ENCODE results near the gene COQ6. TPM values are rescaled to one million over a fixed set of nuclear protein-coding genes. Genes with fewer than 3 reads are reported as not detected.
"Not testable (repeated sequence)": the region's sequence is repeated elsewhere in the genome, so short reads cannot be mapped to it uniquely, and the experiment has no call there.

Gene COQ6
- total RNA-seq, 1 donor from 2014 or later, result 30.7 TPM

GRCh38 chr14:73995977-73996378 is 45.9 kb downstream of the COQ6 start:
- no peaks in the 10 kb centered on the region for H3K27me3 Mint-ChIP-seq
- TF ChIP-seq, protein P1, sequence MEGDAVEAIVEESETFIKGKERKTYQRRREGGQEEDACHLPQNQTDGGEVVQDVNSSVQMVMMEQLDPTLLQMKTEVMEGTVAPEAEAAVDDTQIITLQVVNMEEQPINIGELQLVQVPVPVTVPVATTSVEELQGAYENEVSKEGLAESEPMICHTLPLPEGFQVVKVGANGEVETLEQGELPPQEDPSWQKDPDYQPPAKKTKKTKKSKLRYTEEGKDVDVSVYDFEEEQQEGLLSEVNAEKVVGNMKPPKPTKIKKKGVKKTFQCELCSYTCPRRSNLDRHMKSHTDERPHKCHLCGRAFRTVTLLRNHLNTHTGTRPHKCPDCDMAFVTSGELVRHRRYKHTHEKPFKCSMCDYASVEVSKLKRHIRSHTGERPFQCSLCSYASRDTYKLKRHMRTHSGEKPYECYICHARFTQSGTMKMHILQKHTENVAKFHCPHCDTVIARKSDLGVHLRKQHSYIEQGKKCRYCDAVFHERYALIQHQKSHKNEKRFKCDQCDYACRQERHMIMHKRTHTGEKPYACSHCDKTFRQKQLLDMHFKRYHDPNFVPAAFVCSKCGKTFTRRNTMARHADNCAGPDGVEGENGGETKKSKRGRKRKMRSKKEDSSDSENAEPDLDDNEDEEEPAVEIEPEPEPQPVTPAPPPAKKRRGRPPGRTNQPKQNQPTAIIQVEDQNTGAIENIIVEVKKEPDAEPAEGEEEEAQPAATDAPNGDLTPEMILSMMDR (IDR thresholded peaks at IDR 0.05), result no peak
- DNase-seq, result no peak
- CTCF ChIA-PET, result no interaction called here
- H3K4me1 Mint-ChIP-seq, result no peaks in the 10 kb centered on the region
- POLR2A ChIA-PET, result no interaction called here
- H3K9me3 Mint-ChIP-seq, result no peaks in the 10 kb centered on the region
- intact Hi-C loops (cut with micrococcal nuclease), result no loop called here
- H3K36me3 Mint-ChIP-seq (ENCODE audit: low read depth), result peaks cover 5% of the 10 kb centered on the region
- ATAC-seq (ENCODE audit: low read depth), result no peak
- H3K4me3 Mint-ChIP-seq, result no peak overlapping the region
- H3K27ac Mint-ChIP-seq, result no peak overlapping the region

- H3K4me1 Mint-ChIP-seq, result no peaks in the 10 kb centered on the region
- no peak overlapping the region for H3K27ac Mint-ChIP-seq
- H3K9me3 Mint-ChIP-seq, result no peaks in the 10 kb centered on the region
- intact Hi-C loops (cut with micrococcal nuclease), result no loop called here
- ChIA-PET CTCF (no interaction called here), POLR2A (no interaction called here)
- TF ChIP-seq, protein P1 (IDR thresholded peaks at IDR 0.05), result no peak
- H3K4me3 Mint-ChIP-seq, result no peak overlapping the region
- DNase-seq (no peak), ATAC-seq (ENCODE audit: low read depth) (no peak)
- H3K27me3 Mint-ChIP-seq, result no peaks in the 10 kb centered on the region
- peaks cover 5% of the 10 kb centered on the region for H3K36me3 Mint-ChIP-seq (ENCODE audit: low read depth)
These were observed 46.6 kb downstream of the COQ6 start for GRCh38 chr14:73996731-73997107.

DNA sequence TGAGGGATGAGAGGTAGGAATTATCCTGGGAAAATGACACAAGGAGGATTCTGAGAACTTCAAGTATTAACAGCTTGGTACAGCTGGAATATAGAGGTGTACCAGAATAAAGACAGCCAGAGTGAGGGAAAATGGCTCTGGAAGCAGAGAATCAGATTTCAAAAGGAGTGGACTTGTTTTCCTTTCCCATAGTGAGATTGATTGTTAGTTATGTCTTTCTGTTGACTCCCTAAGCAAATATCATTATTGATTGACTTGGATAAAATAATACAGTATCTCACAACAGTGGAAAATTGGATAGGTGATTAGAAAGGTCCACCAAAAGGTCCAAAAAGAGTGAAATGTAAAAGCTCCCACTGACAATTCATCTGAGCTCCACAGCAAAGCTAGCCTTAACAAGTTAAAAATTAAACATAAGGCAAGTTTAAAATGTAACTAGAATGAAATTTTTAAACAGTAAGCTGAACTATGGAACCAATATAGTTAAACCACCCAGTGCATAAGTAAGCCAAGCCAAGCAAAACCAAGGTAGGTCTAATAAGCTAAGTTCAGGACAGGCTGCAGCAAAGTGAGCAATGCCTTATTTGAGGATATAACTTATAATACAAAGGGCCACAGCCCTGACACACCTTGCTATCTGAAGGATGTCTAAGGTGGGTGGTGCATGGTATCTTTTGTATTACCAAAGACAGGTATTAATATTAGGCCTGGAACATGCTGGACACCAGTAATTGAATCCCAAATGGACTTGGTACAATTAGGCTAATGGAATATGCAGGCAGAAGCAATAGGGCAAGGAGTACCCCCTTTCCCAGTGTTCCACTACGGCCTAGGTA is 47.2 kb downstream of the COQ6 start:
- DNase-seq, result no peak
- Mint-ChIP-seq H3K36me3 (ENCODE audit: low read depth) (peaks cover 5% of the 10 kb centered on the region), H3K27me3 (no peaks in the 10 kb centered on the region), H3K4me1 (no peaks in the 10 kb centered on the region), H3K27ac (no peak overlapping the region), H3K9me3 (no peaks in the 10 kb centered on the region), H3K4me3 (no peak overlapping the region)
- POLR2A ChIA-PET, result no interaction called here
- CTCF ChIA-PET, result no interaction called here
- TF ChIP-seq, protein P1 (IDR thresholded peaks at IDR 0.05), result no peak
- ATAC-seq (ENCODE audit: low read depth), result no peak
- intact Hi-C loops (cut with micrococcal nuclease), result no loop called here

- POLR2A ChIA-PET, result no interaction called here
- DNase-seq (no peak), ATAC-seq (ENCODE audit: low read depth) (no peak)
- CTCF ChIA-PET, result no interaction called here
- intact Hi-C loops (cut with micrococcal nuclease), result no loop called here
- TF ChIP-seq, protein P1 (IDR thresholded peaks at IDR 0.05), result no peak
- Mint-ChIP-seq H3K4me1 (no peaks in the 10 kb centered on the region), H3K27me3 (no peaks in the 10 kb centered on the region), H3K27ac (no peak overlapping the region), H3K9me3 (no peaks in the 10 kb centered on the region), H3K36me3 (ENCODE audit: low read depth) (peaks cover 6% of the 10 kb centered on the region), H3K4me3 (no peak overlapping the region)
These were observed 47.9 kb downstream of the COQ6 start for GRCh38 chr14:73997944-73998447.

- TF ChIP-seq, protein P1 (IDR thresholded peaks at IDR 0.05), result no peak
- Mint-ChIP-seq H3K27me3 (no peaks in the 10 kb centered on the region), H3K4me3 (no peak overlapping the region), H3K9me3 (no peaks in the 10 kb centered on the region), H3K36me3 (ENCODE audit: low read depth) (peaks cover 11% of the 10 kb centered on the region), H3K4me1 (no peaks in the 10 kb centered on the region), H3K27ac (no peak overlapping the region)
- intact Hi-C loops (cut with micrococcal nuclease), result no loop called here
- ChIA-PET CTCF (no interaction called here), POLR2A (no interaction called here)
- ATAC-seq (ENCODE audit: low read depth) (no peak), DNase-seq (no peak)
These were observed 48.6 kb downstream of the COQ6 start for GRCh38 chr14:73998726-73999125.

DNA sequence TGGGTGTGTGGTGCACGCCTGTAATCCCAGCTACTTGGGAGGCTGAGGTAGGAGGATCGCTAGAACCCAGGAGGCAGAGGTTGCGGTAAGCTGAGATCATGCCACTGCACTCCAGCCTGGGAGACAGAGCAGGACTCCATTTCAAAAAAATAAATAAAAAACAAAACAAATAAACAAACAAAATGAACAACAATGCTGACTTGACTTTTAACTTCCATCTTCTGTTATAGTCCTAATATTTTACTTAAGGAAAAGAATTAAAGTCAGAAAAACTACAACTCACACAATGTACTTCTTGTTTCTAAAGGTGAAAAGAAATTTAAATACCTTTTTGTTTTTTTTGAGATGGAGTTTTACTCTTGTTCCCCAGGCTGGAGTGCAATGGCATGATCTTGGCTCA is 55.6 kb downstream of the COQ6 start:
- H3K9me3 Mint-ChIP-seq; intact Hi-C loops (cut with micrococcal nuclease); H3K27me3 Mint-ChIP-seq; H3K4me1 Mint-ChIP-seq; CTCF ChIA-PET; ATAC-seq (ENCODE audit: low read depth); POLR2A ChIA-PET; H3K4me3 Mint-ChIP-seq; H3K27ac Mint-ChIP-seq; DNase-seq: not testable (repeated sequence)
- H3K36me3 Mint-ChIP-seq (ENCODE audit: low read depth), result peaks cover 23% of the 10 kb centered on the region
